IMR-90 (cell line): ENCODE data around the gene PRKCA. TPM values are rescaled to one million over a fixed set of nuclear protein-coding genes. Genes with fewer than 3 reads are reported as not detected.

Experiments
- ATAC-seq: fragments of 200-7000 bp; cut with Tn5 transposase; 2 replicates; pipeline ENCODE4 v1.9.1; 2020; ENCODE audit warnings: low read depth, mild to moderate bottlenecking, moderate library complexity
- BruUV-seq: library from RNA; stranded (reverse); fragments of 400-500 nt; replicated peaks from 2 replicates; lab custom pipeline; 2021; lab: Mats Ljungman, UMichigan
- CTCF ChIA-PET: fragments of 300-600 bp; formaldehyde crosslinking; extraction: SDS; loops from one replicate; lab custom pipeline; 2021; ENCODE audit warnings: antibody characterized with exemption; lab: Yijun Ruan, JAX
- POLR2A ChIA-PET: fragments of 300-600 bp; sonication (Branson Sonifier 250); formaldehyde crosslinking; loops from one replicate; lab custom pipeline; 2022; ENCODE audit warnings: antibody characterized with exemption; ENCODE audit not compliant: unreplicated experiment; lab: Charles Lee
- DNase-seq: peaks from one replicate; pipeline ENCODE4 v3.0.0; 2013
- H2AFZ ChIP-seq: replicated peaks from 2 replicates; pipeline ENCODE3; 2013; ENCODE audit warnings: low read length, mild to moderate bottlenecking; ENCODE audit not compliant: poor library complexity
- H2AK5ac ChIP-seq: 2 replicates; pipeline ENCODE4 v1.6.1; 2013; ENCODE audit warnings: low read depth, low read length, inconsistent platforms
- H2AK9ac ChIP-seq: replicated peaks from 2 replicates; pipeline ENCODE3; 2013; ENCODE audit warnings: mild to moderate bottlenecking, low read depth, low read length, moderate library complexity; ENCODE audit not compliant: poor library complexity
- H2BK120ac ChIP-seq: 2 replicates; pipeline ENCODE4 v1.6.1; 2013; ENCODE audit warnings: low read depth, low read length, inconsistent platforms
- H2BK15ac ChIP-seq: 3 replicates; pipeline ENCODE4 v1.6.1; 2013; ENCODE audit warnings: low read depth, low read length, inconsistent platforms
- H2BK20ac ChIP-seq: 2 replicates; pipeline ENCODE4 v1.6.1; 2013; ENCODE audit warnings: low read depth, mild to moderate bottlenecking, inconsistent platforms, low read length, moderate library complexity
- H2BK5ac ChIP-seq: 2 replicates; pipeline ENCODE4 v1.6.1; 2013; ENCODE audit warnings: mild to moderate bottlenecking, low read depth, low read length, inconsistent platforms; ENCODE audit not compliant: poor library complexity, severe bottlenecking
- H3K14ac ChIP-seq: replicated peaks from 2 replicates; pipeline ENCODE4 v1.6.1; 2013; ENCODE audit warnings: low read depth, low read length, inconsistent platforms
- H3K18ac ChIP-seq: 2 replicates; pipeline ENCODE4 v1.6.1; 2013; ENCODE audit warnings: low read depth, low read length, control low read depth
- H3K23ac ChIP-seq: 2 replicates; pipeline ENCODE4 v1.6.1; 2013; ENCODE audit warnings: low read depth, low read length, inconsistent platforms
- H3K27ac ChIP-seq: 2 replicates; pipeline ENCODE4 v1.5.1; 2013; ENCODE audit warnings: mild to moderate bottlenecking, control low read depth, low read length; ENCODE audit not compliant: insufficient read depth
- H3K27me3 ChIP-seq: 2 replicates; pipeline ENCODE4 v1.6.1; 2013; ENCODE audit warnings: low read length; ENCODE audit not compliant: control insufficient read depth, insufficient read depth
- H3K36me3 ChIP-seq: 2 replicates; pipeline ENCODE4 v1.6.1; 2013; ENCODE audit warnings: low read length, mixed read lengths; ENCODE audit not compliant: control insufficient read depth, insufficient read depth
- H3K4ac ChIP-seq: 2 replicates; pipeline ENCODE4 v1.6.1; 2013; ENCODE audit warnings: low read depth, low read length, inconsistent platforms
- H3K4me1 ChIP-seq: 2 replicates; pipeline ENCODE4 v1.6.1; 2013; ENCODE audit warnings: low read length, mixed read lengths; ENCODE audit not compliant: control insufficient read depth, insufficient read depth
- H3K4me2 ChIP-seq: 2 replicates; pipeline ENCODE4 v1.6.1; 2013; ENCODE audit warnings: low read depth, mild to moderate bottlenecking, control low read depth, low read length, moderate library complexity
- H3K4me3 ChIP-seq: 2 replicates; pipeline ENCODE4 v1.5.1; 2013; ENCODE audit warnings: low read depth, mild to moderate bottlenecking, control low read depth, low read length, moderate library complexity; ENCODE audit not compliant: insufficient read depth
- H3K56ac ChIP-seq: 2 replicates; pipeline ENCODE4 v1.6.1; 2013; ENCODE audit warnings: low read length, inconsistent platforms; ENCODE audit not compliant: insufficient read depth; ENCODE audit errors: extremely low read depth
- H3K79me1 ChIP-seq, 2 experiments: 2 replicates each; pipeline ENCODE4 v1.6.1; 2013; ENCODE audit warnings: low read length in 2 of 2, inconsistent platforms in 1 of 2, low read depth in 1 of 2
- H3K9ac ChIP-seq: 2 replicates; pipeline ENCODE4 v1.6.1; 2013; ENCODE audit warnings: low read depth, low read length, control low read depth
- H3K9me1 ChIP-seq: 2 replicates; pipeline ENCODE4 v1.6.1; 2013; ENCODE audit warnings: low read length, inconsistent platforms; ENCODE audit not compliant: insufficient read depth
- H3K9me3 ChIP-seq: 2 replicates; pipeline ENCODE4 v1.6.1; 2013; ENCODE audit warnings: low read length; ENCODE audit not compliant: control insufficient read depth, insufficient read depth
- H4K20me1 ChIP-seq: 2 replicates; pipeline ENCODE4 v1.6.1; 2013; ENCODE audit warnings: low read length, inconsistent platforms; ENCODE audit not compliant: insufficient read depth
- H4K5ac ChIP-seq: 2 replicates; pipeline ENCODE4 v1.6.1; 2013; ENCODE audit warnings: mild to moderate bottlenecking, low read depth, low read length, control low read depth
- H4K8ac ChIP-seq, 2 experiments: 2 replicates each; pipeline ENCODE4 v1.6.1; 2013; ENCODE audit warnings: low read depth in 2 of 2, low read length in 2 of 2, control low read depth in 1 of 2, inconsistent platforms in 1 of 2
- H4K91ac ChIP-seq: 2 replicates; pipeline ENCODE4 v1.6.1; 2013; ENCODE audit warnings: low read depth, low read length, inconsistent platforms; ENCODE audit not compliant: insufficient read depth
- BHLHE40 ChIP-seq: fragments of 150-350 bp; IDR thresholded peaks from 2 replicates; pipeline ENCODE4 v1.6.1; 2016; ENCODE audit warnings: mild to moderate bottlenecking, low read depth, low read length
- CEBPB ChIP-seq: IDR thresholded peaks from 2 replicates; pipeline ENCODE4 v1.6.1; 2012; ENCODE audit warnings: low read depth, low read length, improper control_type of control experiment
- ELK1 ChIP-seq: fragments of 150-350 bp; IDR thresholded peaks from 2 replicates; pipeline ENCODE4 v1.6.1; 2016; ENCODE audit warnings: low read depth, mild to moderate bottlenecking, low read length, moderate library complexity, borderline replicate concordance
- FOS ChIP-seq: fragments of 150-350 bp; IDR thresholded peaks from 2 replicates; pipeline ENCODE4 v1.6.1; 2016; ENCODE audit warnings: low read depth, low read length
- MXI1 ChIP-seq: IDR thresholded peaks from 2 replicates; pipeline ENCODE4 v1.6.1; 2012; ENCODE audit warnings: low read depth, mild to moderate bottlenecking, low read length, moderate library complexity, borderline replicate concordance
- RAD21 ChIP-seq: IDR thresholded peaks from 2 replicates; pipeline ENCODE4 v1.6.1; 2012; ENCODE audit warnings: low read length, improper control_type of control experiment
- RCOR1 ChIP-seq: IDR thresholded peaks from 2 replicates; pipeline ENCODE4 v1.6.1; 2012; ENCODE audit warnings: mild to moderate bottlenecking, low read length, improper control_type of control experiment; ENCODE audit not compliant: insufficient replicate concordance
- USF2 ChIP-seq: fragments of 150-350 bp; IDR thresholded peaks from 2 replicates; pipeline ENCODE4 v1.6.1; 2017; ENCODE audit warnings: mild to moderate bottlenecking, antibody characterized with exemption, low read length, low read depth
- WGBS, 2 experiments: methylation state at CpG; one replicate each; pipeline versions ENCODE4 v1.1.5 to v1.1.7; 2013; ENCODE audit warnings: missing lambda C conversion rate in 2 of 2; ENCODE audit not compliant: insufficient read length in 1 of 2; ENCODE audit errors: extremely low coverage in 2 of 2; 5-methylcytosine and 5-hydroxymethylcytosine counted together
- dilution Hi-C: fragments of 300-500 bp; cut with HindIII; formaldehyde crosslinking; loops from one replicate; pipeline ENCODE4 v1.14.3; 2018; ENCODE audit warnings: low sequenced_read_pairs; ENCODE audit not compliant: unreplicated experiment
- in situ Hi-C: fragments of 300-500 bp; cut with MboI; formaldehyde crosslinking; loops from 3 replicates; pipeline ENCODE4 v1.14.3; 2019; ENCODE audit warnings: low sequenced_read_pairs, inconsistent platforms, mixed read lengths
- intact Hi-C: fragments of 100-400 bp; cut with micrococcal nuclease; formaldehyde crosslinking; loops from 2 replicates; pipeline ENCODE4 v1.10.0; 2022
- polyA plus RNA-seq, 3 experiments: library from polyadenylated mRNA; depleted of rRNA; stranded (reverse); fragments of >200 nt; gene quantifications; 2 replicates each; pipeline ENCODE4 v1.2.3, GENCODE V29; 2012; ENCODE audit warnings: low replicate concordance in 1 of 3
- total RNA-seq: library from RNA; depleted of rRNA; stranded (reverse); fragments of >200 nt; gene quantifications from 2 replicates; pipeline ENCODE4 v1.2.3, GENCODE V29; 2012

Gene PRKCA
- total and polyA plus RNA-seq, 2 of the 4 experiments (the other 2 are of a cell fraction): 31.0 to 46.0 TPM

GRCh38 chr17:66387392-66387981, 85.1 kb downstream of the PRKCA start:
- H3K18ac ChIP-seq: no peak overlapping the region
- H3K27ac ChIP-seq: no peak overlapping the region
- WGBS, 2 experiments: no CpG with 5 or more reads among the region's 7 CpGs
- no peak for DNase-seq
- no TSS peak for BruUV-seq
- no peak overlapping the region for H3K4me3 ChIP-seq
- ChIA-PET CTCF (no interaction called here), POLR2A (no interaction called here)
- no peaks in the 10 kb centered on the region for H3K9me3 ChIP-seq
- H3K79me1 ChIP-seq: peaks cover 35 to 82% of the 10 kb centered on the region in 2 experiments
- H2AK9ac ChIP-seq: peak overlapping the region; percentile 35
- no peak overlapping the region for H3K56ac ChIP-seq
- H3K14ac ChIP-seq: no peak overlapping the region
- no peak overlapping the region for H2BK120ac ChIP-seq
- H3K4me1 ChIP-seq: peaks cover 8% of the 10 kb centered on the region
- peaks cover 35% of the 10 kb centered on the region for H4K20me1 ChIP-seq
- H3K4ac ChIP-seq: no peak overlapping the region
- peaks cover 15% of the 10 kb centered on the region for H3K36me3 ChIP-seq
- no peak overlapping the region for H3K9ac ChIP-seq
- no peak overlapping the region for H3K4me2 ChIP-seq
- no peaks in the 10 kb centered on the region for H3K27me3 ChIP-seq
- H2BK5ac ChIP-seq: no peak overlapping the region
- in situ Hi-C loops (no loop called here), intact Hi-C loops (no loop called here), dilution Hi-C loops (no loop called here)
- H4K91ac ChIP-seq: no peak overlapping the region
- TF ChIP-seq RAD21 (no peak), MXI1 (no peak), USF2 (no peak), FOS (no peak), RCOR1 (no peak), BHLHE40 (no peak), CEBPB (no peak), ELK1 (no peak)
- peaks cover 3% of the 10 kb centered on the region for H3K9me1 ChIP-seq
- no peak overlapping the region for H4K8ac ChIP-seq
- H2AK5ac ChIP-seq: no peak overlapping the region
- no peak overlapping the region for H3K23ac ChIP-seq
- H4K5ac ChIP-seq: no peak overlapping the region
- no peak overlapping the region for H2AFZ ChIP-seq
- no peak overlapping the region for H2BK20ac ChIP-seq
- no peak for ATAC-seq
- H2BK15ac ChIP-seq: no peak overlapping the region
